GM12875 (cell line): ENCODE measurements around the gene CTSH.
A peak's percentile ranks its signal among the peaks of the same experiment; 100 is the strongest.

ENCODE experiments used
- H3K4me3 ChIP-seq: one replicate; pipeline ENCODE4 v1.5.1; 2011; ENCODE audit warnings: low read depth, low read length, control low read depth
- CTCF ChIP-seq: IDR thresholded peaks from 2 replicates; pipeline ENCODE4 v1.5.1; 2011; ENCODE audit warnings: low read depth, mild to moderate bottlenecking, control low read depth, inconsistent platforms, low read length, moderate library complexity, borderline replicate concordance; ENCODE audit not compliant: insufficient read depth

Gene CTSH

GRCh38 chr15:78983146-78983918 lies 38.5 kb upstream of the CTSH start:
- TF ChIP-seq CTCF = no peak
- H3K4me3 ChIP-seq = no peak overlapping the region

GRCh38 chr15:78982736-78983135 lies 37.9 kb upstream of the CTSH start:
- TF ChIP-seq CTCF = no peak
- no peak overlapping the region for H3K4me3 ChIP-seq

GRCh38 chr15:78981532-78982313 lies 36.9 kb upstream of the CTSH start:
- TF ChIP-seq CTCF = no peak
- no peak overlapping the region for H3K4me3 ChIP-seq

- H3K4me3 ChIP-seq = peak overlapping the region; percentile 76
- TF ChIP-seq CTCF = peak; percentile 78
Observed at GRCh38 chr15:78979456-78980320, 34.8 kb upstream of the CTSH start.

- peak overlapping the region; percentile 76 for H3K4me3 ChIP-seq
- no peak for TF ChIP-seq CTCF
Observed at GRCh38 chr15:78978601-78979179, 33.8 kb upstream of the CTSH start.

GRCh38 chr15:78977591-78978347 lies 32.9 kb upstream of the CTSH start:
- TF ChIP-seq CTCF = no peak
- peak overlapping the region; percentile 37 for H3K4me3 ChIP-seq
